Activated CD8-positive, alpha-beta T cell treated with anti-CD3 and anti-CD28 coated beads, Interleukin-2, amount 10 ng/mL, durations not matched to agents 7 days and 5 days (primary cell): ENCODE measurements around the gene ELK4. TPM values are rescaled to one million over a fixed set of nuclear protein-coding genes. Genes with fewer than 3 reads are reported as not detected.

Source experiments
- ATAC-seq: fragments of 150-1000 bp; cut with Tn5 transposase; one replicate; pipeline ENCODE4 v1.10.0; 2021; ENCODE audit warnings: moderate library complexity
- CTCF ChIA-PET: fragments of 350-600 bp; sonication (Branson Sonifier 250); formaldehyde crosslinking; loops from one replicate; lab custom pipeline; 2021; ENCODE audit warnings: antibody characterized with exemption; lab: Charles Lee
- POLR2A ChIA-PET: fragments of 350-600 bp; sonication (Branson Sonifier 250); formaldehyde crosslinking; loops from one replicate; lab custom pipeline; 2021; ENCODE audit warnings: antibody characterized with exemption; lab: Charles Lee
- DNase-seq: peaks from one replicate; pipeline ENCODE4 v3.0.0-alpha.2; 2020
- H3K27ac Mint-ChIP-seq: one replicate; pipeline ENCODE4 v1.8.0; 2021; ENCODE audit warnings: mild to moderate bottlenecking, mixed read lengths
- H3K27me3 Mint-ChIP-seq: one replicate; pipeline ENCODE4 v1.8.0; 2021; ENCODE audit warnings: low read depth, mixed read lengths
- H3K36me3 Mint-ChIP-seq: one replicate; pipeline ENCODE4 v1.8.0; 2021; ENCODE audit warnings: low read depth, mixed read lengths
- H3K4me1 Mint-ChIP-seq: one replicate; pipeline ENCODE4 v1.8.0; 2021; ENCODE audit warnings: low read depth, mixed read lengths
- H3K4me3 Mint-ChIP-seq: one replicate; pipeline ENCODE4 v1.8.0; 2021; ENCODE audit warnings: mild to moderate bottlenecking, mixed read lengths
- H3K9me3 Mint-ChIP-seq: one replicate; pipeline ENCODE4 v1.8.0; 2022; ENCODE audit warnings: mixed read lengths; ENCODE audit not compliant: insufficient read depth
- total RNA-seq, 2 experiments: library from RNA; stranded (reverse); gene quantifications; one replicate each; pipeline ENCODE4 v1.2.3, GENCODE V29; 2021

The ELK4 gene
- total RNA-seq, 2 experiments from 2014 or later = 95.2 to 97.5 TPM

GRCh38 chr1:205670611-205671430 is 39.0 kb upstream of the ELK4 start:
- POLR2A ChIA-PET = no interaction called here
- H3K36me3 Mint-ChIP-seq = no peaks in the 10 kb centered on the region
- H3K27me3 Mint-ChIP-seq = peaks cover 16% of the 10 kb centered on the region
- no peaks in the 10 kb centered on the region for H3K9me3 Mint-ChIP-seq
- H3K27ac Mint-ChIP-seq = no peak overlapping the region
- peaks cover 17% of the 10 kb centered on the region for H3K4me1 Mint-ChIP-seq
- CTCF ChIA-PET = interaction anchor here (1.4 to 7.7 kb wide), 3 partner anchors 12 to 307 kb away, joined by 4 to 60 read pairs (median 5); no protein-coding TSS in a partner anchor
- ATAC-seq (no peak), DNase-seq (no peak)
- no peak overlapping the region for H3K4me3 Mint-ChIP-seq

DNA sequence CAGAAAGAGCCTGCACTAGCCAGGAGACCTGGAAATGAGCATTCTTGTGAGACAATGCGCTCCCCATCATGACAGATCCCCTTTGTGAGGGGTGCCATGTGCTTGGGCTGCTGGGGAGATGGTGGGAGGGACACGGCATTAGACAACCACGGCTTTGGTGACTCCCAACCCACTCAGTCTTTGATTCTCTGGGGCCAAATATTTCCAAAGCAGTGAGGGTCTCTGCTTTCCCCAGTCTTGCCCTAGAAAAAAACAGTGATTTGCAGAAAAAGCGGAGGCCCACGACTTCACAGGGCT is 38.3 kb upstream of the ELK4 start:
- Mint-ChIP-seq H3K4me1 (peaks cover 20% of the 10 kb centered on the region), H3K27ac (no peak overlapping the region), H3K36me3 (no peaks in the 10 kb centered on the region), H3K9me3 (no peaks in the 10 kb centered on the region), H3K27me3 (peaks cover 16% of the 10 kb centered on the region), H3K4me3 (no peak overlapping the region)
- DNase-seq = no peak
- no peak for ATAC-seq
- POLR2A ChIA-PET = no interaction called here
- CTCF ChIA-PET = interaction anchor here (7.7 kb wide), 1 partner anchor 11 kb away, joined by 60 read pairs; no protein-coding TSS in a partner anchor

DNA sequence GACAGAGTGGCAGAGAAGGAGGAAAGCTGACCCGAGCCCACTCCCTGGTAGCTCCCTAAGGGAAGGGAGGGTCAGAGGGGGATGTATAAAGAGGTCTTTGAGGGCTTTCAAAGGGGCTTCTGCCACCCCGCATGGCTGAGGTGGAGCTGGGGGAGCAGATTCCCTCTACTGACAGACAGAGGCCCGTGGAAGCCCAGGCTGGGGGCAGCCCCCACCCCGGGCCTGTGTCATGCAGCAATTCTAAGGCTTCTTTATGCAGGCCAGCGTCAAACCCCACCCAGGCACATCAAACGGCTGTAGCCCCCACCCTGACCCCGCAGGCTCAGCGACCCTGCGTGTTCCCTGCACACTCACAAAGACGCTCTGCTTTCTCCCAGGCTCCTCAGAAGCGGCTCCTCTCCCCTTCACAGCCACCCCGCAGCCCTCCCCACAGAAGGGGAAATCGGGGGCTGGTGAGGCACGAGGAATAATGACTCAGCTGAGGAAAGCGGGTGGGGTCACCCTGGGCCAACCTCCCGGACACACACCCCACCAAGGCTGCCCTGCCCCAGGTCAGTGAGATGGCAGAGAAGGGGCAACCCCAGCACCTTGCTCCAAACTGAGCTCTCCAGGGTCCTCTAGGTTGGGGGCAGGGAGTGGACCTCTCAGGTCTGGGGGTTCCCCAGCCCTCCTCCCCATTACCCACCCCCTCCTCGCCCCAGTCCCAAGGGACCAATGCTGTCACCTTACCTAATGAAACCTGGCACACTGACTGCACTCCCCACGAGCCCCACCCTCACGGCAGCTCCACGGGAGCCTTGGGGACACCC is 37.7 kb upstream of the ELK4 start:
- CTCF ChIA-PET = interaction anchor here (0.9 to 7.7 kb wide), 3 partner anchors 10 to 41 kb away, joined by 3 to 60 read pairs (median 3); no protein-coding TSS in a partner anchor
- Mint-ChIP-seq H3K27me3 (peaks cover 16% of the 10 kb centered on the region), H3K27ac (no peak overlapping the region), H3K36me3 (no peaks in the 10 kb centered on the region), H3K4me1 (peaks cover 25% of the 10 kb centered on the region), H3K4me3 (no peak overlapping the region), H3K9me3 (no peaks in the 10 kb centered on the region)
- DNase-seq = no peak
- POLR2A ChIA-PET = no interaction called here
- no peak for ATAC-seq

DNA sequence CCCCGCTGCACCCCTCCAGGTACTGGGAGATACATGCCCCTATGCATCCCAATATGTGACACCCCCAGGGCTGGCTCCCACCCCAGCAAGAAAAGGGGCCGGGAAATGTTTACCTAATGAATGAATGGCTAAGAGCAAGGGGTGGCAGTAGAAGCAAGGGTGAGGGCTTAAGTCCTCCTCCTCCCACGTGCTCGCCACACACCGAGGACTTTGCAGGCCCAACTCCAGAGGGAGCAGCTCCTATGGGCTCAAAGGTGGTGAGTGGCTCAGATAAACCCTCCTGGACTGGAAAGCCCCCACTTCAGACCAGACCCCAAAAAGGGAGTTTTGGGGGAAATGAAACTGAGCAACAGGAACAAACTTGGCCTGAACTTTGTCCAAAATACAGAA is 37.1 kb upstream of the ELK4 start:
- DNase-seq (no peak), ATAC-seq (no peak)
- ChIA-PET POLR2A (no interaction called here), CTCF (interaction anchor here (0.9 to 7.7 kb wide), 3 partner anchors 10 to 42 kb away, joined by 3 to 60 read pairs (median 3); no protein-coding TSS in a partner anchor)
- Mint-ChIP-seq H3K36me3 (no peaks in the 10 kb centered on the region), H3K4me1 (peaks cover 25% of the 10 kb centered on the region), H3K27ac (no peak overlapping the region), H3K27me3 (peaks cover 15% of the 10 kb centered on the region), H3K4me3 (no peak overlapping the region), H3K9me3 (no peaks in the 10 kb centered on the region)

DNA sequence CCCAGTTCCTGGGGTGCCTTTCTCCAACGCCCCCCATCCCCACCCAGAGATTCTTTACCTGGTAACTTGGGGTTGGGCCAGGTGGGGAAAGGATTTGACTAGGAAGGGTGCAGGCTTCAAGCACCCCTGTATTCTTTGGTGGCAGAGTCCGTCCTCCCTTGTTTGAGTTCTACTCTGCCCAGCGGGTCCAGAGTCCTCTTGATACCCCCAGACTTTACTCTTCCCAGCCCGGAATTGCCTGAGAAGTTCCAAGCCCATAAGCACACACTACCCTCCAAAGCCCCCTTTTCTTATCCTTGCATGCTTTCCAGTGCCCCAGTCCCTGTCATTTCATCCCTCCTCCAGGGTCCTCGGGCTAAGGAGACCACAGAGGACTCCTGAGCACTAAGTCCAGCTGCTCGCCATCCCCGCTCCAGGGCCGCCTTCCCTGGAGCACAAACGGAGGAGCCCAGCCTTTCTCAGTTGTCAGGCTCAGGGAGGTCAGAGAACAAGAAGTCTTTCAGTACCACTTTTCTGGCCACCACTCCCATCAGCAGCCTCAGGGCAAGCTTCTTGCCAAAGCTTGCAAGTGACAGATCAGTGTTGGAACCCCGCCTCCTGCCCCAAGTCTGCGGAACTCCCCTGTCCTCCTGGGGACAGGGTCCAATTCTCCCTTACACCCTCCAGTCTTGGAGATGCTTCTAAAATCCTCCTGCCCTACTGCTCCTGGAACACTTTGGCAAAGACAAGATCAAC is 36.3 kb upstream of the ELK4 start:
- no peak for DNase-seq
- H3K4me3 Mint-ChIP-seq = no peak overlapping the region
- peaks cover 12% of the 10 kb centered on the region for H3K27me3 Mint-ChIP-seq
- ChIA-PET POLR2A (interaction anchor here (0.6 kb wide), 1 partner anchor 120 kb away, joined by 4 read pairs; no protein-coding TSS in a partner anchor), CTCF (interaction anchor here (0.7 to 7.7 kb wide), 5 partner anchors 9 to 44 kb away, joined by 3 to 60 read pairs (median 6); no protein-coding TSS in a partner anchor)
- no peaks in the 10 kb centered on the region for H3K36me3 Mint-ChIP-seq
- H3K9me3 Mint-ChIP-seq = no peaks in the 10 kb centered on the region
- peaks cover 25% of the 10 kb centered on the region for H3K4me1 Mint-ChIP-seq
- H3K27ac Mint-ChIP-seq = no peak overlapping the region
- no peak for ATAC-seq

DNA sequence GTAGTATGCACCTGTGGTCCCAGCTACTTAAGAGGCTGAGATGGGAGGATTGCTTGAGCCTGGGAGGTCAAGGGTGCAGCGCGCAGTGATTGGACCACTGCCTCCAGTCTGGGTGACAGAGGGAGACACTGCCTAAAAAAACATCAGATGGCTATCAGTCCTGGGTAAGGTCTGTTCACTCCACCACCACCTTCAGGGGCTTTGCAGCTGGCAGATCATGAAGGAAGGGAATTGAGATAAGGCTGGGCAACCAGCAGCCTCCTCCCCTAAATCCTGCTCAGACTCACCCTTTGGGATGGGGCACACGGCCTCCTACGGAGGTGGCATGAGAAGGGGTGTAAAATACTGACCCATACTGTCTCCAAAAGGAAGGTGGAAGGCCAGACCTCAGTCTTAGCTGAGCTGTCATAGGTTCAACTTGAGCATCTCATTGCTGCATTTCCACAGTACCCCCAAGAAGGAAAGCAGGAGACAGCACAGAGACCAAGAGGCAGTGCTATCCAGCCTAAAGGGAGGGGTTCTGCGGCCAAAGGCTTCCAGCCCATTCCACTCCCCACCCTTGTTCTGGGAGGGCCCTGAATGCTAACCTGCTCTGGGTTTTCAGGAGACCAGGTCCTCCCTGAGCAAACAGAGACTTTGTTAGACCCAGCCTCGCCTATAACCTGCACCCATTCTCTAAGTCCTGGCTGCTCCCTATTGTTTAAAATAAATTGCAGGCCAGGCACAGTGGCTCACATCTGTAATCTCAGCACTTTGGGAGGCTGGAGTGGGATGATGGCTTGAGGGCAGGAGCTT is 34.8 kb upstream of the ELK4 start:
- no peaks in the 10 kb centered on the region for H3K9me3 Mint-ChIP-seq
- ChIA-PET CTCF (interaction anchor here (1.4 to 7.7 kb wide), 3 partner anchors 7 to 45 kb away, joined by 6 to 60 read pairs (median 6); no protein-coding TSS in a partner anchor), POLR2A (no interaction called here)
- peaks cover 18% of the 10 kb centered on the region for H3K4me1 Mint-ChIP-seq
- DNase-seq (no peak), ATAC-seq (no peak)
- H3K27me3 Mint-ChIP-seq = peaks cover 7% of the 10 kb centered on the region
- no peak overlapping the region for H3K4me3 Mint-ChIP-seq
- no peak overlapping the region for H3K27ac Mint-ChIP-seq
- no peaks in the 10 kb centered on the region for H3K36me3 Mint-ChIP-seq

DNA sequence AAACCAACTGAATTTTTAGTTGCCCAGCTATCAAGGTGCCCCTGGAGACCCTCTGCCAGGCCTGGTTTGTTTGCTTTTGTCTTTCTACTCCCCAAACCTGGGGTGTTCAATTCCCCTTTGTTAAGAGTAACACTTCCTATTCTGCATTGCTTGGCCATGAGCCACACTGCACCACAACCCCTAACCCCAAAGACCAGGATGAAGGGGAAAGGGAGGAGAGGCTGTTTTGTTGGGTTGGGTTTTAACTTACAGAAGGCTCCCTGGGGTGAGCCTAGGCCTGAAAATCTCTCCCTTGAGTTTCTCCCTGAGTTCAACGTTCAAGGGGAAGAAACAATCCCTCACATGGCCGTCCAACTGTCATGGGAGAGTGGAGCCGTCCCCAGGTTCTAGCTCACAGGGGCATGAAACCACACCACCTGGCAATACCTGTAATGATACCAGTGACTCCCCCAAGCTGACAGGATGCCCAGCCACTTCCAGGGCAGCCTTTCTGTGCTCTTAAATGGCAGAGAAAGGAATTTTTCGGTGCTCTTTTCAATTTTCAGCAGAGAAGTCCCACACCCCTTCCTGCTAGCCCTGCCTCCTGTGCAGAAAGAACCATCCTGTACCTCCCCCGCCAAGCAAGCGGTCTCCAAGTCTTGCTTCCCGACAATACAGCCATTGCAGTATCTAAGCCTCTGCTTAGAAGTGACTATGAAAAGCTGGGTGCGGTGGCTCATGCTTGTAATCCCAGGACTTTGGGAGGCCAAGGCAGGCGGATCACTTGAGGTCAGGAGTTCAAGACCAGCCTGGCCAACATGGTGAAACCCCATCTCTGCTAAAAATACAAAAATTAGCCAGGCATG is 33.6 kb upstream of the ELK4 start:
- Mint-ChIP-seq H3K4me3 (no peak overlapping the region), H3K9me3 (no peaks in the 10 kb centered on the region), H3K27ac (no peak overlapping the region), H3K4me1 (peaks cover 18% of the 10 kb centered on the region), H3K27me3 (peaks cover 7% of the 10 kb centered on the region), H3K36me3 (no peaks in the 10 kb centered on the region)
- ChIA-PET POLR2A (interaction anchor here (1.2 kb wide), 1 partner anchor 33 kb away, joined by 3 read pairs; the partner anchor contains the start of gene ELK4), CTCF (interaction anchor here (1.1 kb wide), 1 partner anchor 117 kb away, joined by 3 read pairs; no protein-coding TSS in a partner anchor)
- DNase-seq (no peak), ATAC-seq (no peak)

DNA sequence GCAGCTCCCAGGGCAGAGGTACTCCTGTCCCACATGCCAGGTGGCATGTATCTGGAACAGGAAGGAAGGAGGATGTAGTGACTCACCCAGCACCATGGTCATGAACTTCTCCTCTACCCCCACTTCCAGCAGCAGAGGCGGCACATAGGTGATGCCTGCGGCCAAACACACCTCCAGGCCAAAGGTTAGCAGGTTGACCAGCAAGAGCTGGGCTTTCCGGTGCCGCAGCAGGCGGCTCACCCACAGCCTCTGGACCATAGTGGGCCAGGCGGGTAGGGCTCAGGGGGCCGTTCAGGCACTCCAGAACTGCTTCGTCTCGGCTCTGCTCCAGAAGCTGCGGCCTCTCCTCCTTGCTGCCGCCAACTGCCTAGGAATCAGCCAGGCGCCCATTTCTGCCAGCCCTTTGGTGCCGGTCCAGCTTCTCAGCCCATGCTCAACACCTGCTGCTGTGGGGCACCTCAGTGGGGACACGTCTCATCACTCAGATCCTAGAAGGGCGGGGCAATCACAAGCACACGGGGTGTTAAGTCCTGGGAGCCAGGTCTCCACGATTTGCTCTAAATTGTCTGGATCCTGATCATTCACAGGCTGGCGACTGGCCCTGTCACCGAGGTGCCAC is 32.7 kb upstream of the ELK4 start:
- H3K36me3 Mint-ChIP-seq = no peaks in the 10 kb centered on the region
- ChIA-PET CTCF (interaction anchor here (1.1 to 1.7 kb wide), 2 partner anchors 118 to 313 kb away, joined by 3 to 10 read pairs; no protein-coding TSS in a partner anchor), POLR2A (interaction anchor here (1.2 kb wide), 1 partner anchor 32 kb away, joined by 3 read pairs; the partner anchor contains the start of gene ELK4)
- DNase-seq (no peak), ATAC-seq (no peak)
- H3K27me3 Mint-ChIP-seq = peaks cover 7% of the 10 kb centered on the region
- H3K4me1 Mint-ChIP-seq = peaks cover 16% of the 10 kb centered on the region
- H3K9me3 Mint-ChIP-seq = no peaks in the 10 kb centered on the region
- H3K4me3 Mint-ChIP-seq = no peak overlapping the region
- H3K27ac Mint-ChIP-seq = no peak overlapping the region

- peaks cover 9% of the 10 kb centered on the region for H3K4me1 Mint-ChIP-seq
- no peaks in the 10 kb centered on the region for H3K9me3 Mint-ChIP-seq
- ChIA-PET CTCF (interaction anchor here (1.7 kb wide), 1 partner anchor 314 kb away, joined by 10 read pairs; no protein-coding TSS in a partner anchor), POLR2A (no interaction called here)
- peaks cover 5% of the 10 kb centered on the region for H3K27me3 Mint-ChIP-seq
- H3K4me3 Mint-ChIP-seq = no peak overlapping the region
- H3K27ac Mint-ChIP-seq = no peak overlapping the region
- ATAC-seq (no peak), DNase-seq (no peak)
- no peaks in the 10 kb centered on the region for H3K36me3 Mint-ChIP-seq
Observed at GRCh38 chr1:205663286-205663936, 31.6 kb upstream of the ELK4 start.
